ENCODE results near the gene ROPN1.
"Not testable (repeated sequence)": the region's sequence is repeated elsewhere in the genome, so short reads cannot be mapped to it uniquely, and the experiment has no call there.

ROPN1 gene

DNA sequence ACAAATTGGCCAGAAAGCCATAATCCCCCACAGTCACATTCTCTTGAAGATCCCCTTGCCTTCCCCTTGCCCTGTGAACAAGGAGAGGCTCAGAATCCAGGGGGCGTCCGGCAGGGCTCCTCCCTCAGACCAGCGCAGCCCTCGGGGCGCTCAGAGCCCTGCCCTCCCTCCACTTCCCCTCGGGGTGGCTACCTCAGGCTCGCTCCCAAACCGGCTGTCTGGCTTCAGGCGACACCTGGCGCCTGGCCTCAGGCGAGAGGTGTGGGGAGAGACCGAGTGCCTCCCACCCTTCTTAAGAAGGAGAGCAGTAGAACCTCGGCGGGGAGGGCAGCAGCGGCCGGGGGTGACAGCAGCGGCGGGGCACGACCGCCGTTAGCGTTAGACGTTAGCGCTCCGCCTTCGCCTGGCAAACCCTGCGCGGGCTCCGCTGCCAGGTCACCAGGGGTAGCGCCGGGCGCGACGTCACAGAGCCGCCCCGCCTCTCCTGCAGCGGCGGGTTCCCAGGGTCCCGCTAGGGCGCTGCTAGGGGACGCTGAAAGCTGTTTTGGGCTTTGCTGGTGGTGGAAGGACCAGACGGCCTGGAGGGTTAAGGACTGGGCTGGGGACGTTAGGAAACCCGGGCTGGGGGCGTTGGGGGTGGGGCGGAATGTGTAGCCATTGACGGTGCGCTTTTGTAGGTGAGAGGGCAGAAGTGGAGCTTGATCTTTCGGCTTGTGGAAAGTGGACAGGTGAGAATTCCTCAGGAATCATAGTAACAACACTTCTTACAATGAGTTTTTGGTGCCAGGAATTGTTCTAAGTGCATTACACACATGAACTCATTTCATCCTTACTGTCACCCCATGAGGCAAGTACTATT, at the start of gene ROPN1:
ROPN1 (minus strand) TSS at position 395 of the 859 bp plus-strand sequence. CDS start 11,643 bp downstream, outside the sequence.
- H3K4me3 Mint-ChIP-seq: peak within 1 kb of the TSS; percentile 71
- not testable (repeated sequence) for H3K4me1 Mint-ChIP-seq, H3K9me3 Mint-ChIP-seq, H3K36me3 Mint-ChIP-seq, H3K27ac Mint-ChIP-seq
- peaks cover 25% of the 10 kb centered on the region for H3K27me3 Mint-ChIP-seq

DNA sequence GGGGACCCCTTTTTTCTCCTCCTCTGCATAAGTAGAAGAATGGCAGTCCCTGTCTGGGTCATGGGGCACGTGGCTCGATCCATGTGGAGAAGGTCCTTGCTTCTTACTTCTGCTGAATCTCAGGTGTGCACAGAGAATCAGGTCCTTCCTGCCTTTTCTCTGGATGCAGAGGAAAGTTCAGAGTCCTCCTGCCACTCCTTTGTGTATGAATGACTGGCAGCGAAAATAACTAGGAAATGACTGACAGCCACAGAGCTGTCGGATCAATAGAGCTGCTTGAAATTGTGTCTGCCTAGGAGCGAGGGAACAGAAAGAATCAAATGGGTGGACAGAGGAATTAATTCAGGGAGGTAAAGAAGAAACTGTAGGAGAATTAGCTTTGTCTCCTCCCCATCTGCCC, 49.6 kb upstream of the ROPN1 start:
- Mint-ChIP-seq H3K36me3 (no peaks in the 10 kb centered on the region), H3K4me1 (no peaks in the 10 kb centered on the region), H3K4me3 (no peak overlapping the region), H3K27me3 (peaks cover 3% of the 10 kb centered on the region), H3K27ac (no peak overlapping the region), H3K9me3 (no peaks in the 10 kb centered on the region)

- H3K4me1 Mint-ChIP-seq: peaks cover 12% of the 10 kb centered on the region
- no peak overlapping the region for H3K4me3 Mint-ChIP-seq
- no peaks in the 10 kb centered on the region for H3K36me3 Mint-ChIP-seq
- H3K27me3 Mint-ChIP-seq: peaks cover 29% of the 10 kb centered on the region
- no peak overlapping the region for H3K27ac Mint-ChIP-seq
- no peaks in the 10 kb centered on the region for H3K9me3 Mint-ChIP-seq
Observed at GRCh38 chr3:124037326-124037725, 45.4 kb upstream of the ROPN1 start.

- Mint-ChIP-seq H3K4me1 (peaks cover 14% of the 10 kb centered on the region), H3K27me3 (peaks cover 38% of the 10 kb centered on the region)
- H3K4me3 Mint-ChIP-seq, H3K36me3 Mint-ChIP-seq, H3K9me3 Mint-ChIP-seq, H3K27ac Mint-ChIP-seq: not testable (repeated sequence)
Observed at GRCh38 chr3:124036214-124036613, 44.3 kb upstream of the ROPN1 start.

- H3K27ac Mint-ChIP-seq: no peak overlapping the region
- H3K9me3 Mint-ChIP-seq: no peaks in the 10 kb centered on the region
- peak overlapping the region; percentile 51 for H3K4me3 Mint-ChIP-seq
- no peaks in the 10 kb centered on the region for H3K36me3 Mint-ChIP-seq
- peaks cover 14% of the 10 kb centered on the region for H3K4me1 Mint-ChIP-seq
- H3K27me3 Mint-ChIP-seq: peaks cover 40% of the 10 kb centered on the region
Observed at GRCh38 chr3:124035463-124036121, 43.7 kb upstream of the ROPN1 start.

GRCh38 chr3:124034844-124035152, 42.9 kb upstream of the ROPN1 start:
- Mint-ChIP-seq H3K27me3 (peaks cover 40% of the 10 kb centered on the region), H3K4me1 (peaks cover 14% of the 10 kb centered on the region), H3K36me3 (no peaks in the 10 kb centered on the region), H3K4me3 (peak overlapping the region; percentile 75), H3K27ac (no peak overlapping the region), H3K9me3 (no peaks in the 10 kb centered on the region)

DNA sequence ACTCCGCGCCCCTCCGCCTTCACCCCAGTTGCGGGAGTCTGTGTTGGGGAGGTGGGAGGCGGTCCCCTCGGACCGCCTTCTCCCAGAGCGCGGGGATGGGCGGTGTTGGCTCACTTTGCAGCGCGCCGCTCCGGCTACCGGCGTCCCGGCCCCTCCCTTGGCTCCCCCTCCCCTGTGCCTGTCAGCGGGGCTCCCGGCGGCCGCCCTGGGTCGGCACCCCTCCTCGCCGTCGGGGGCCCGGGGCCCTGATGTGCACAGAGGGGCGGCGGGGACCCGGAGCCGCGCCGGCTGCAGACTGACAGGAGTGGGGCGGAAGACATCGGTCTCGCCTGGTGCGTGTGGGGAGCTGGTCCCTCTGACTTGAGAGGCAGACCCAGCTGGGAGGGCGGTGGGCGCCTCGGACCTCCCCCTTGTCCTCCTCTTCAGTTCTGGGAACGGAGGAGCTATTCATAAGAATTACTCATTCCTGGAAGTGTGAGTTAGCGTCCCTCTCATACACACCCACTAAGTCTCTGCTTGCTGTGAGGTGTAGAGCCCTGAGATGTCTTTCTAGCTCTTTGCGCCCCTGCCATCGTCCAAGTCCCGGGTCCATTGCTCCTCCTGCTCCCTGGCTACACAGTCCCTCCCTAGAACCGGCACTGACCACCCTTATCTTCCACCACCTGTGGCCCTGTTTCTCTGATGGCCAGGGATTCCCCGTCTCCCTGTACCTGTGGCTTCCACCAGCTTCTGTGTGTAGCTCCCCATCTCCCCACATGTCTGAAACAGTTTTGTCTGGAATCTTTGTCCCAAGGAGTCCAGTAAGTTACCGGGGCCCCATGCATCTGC, 42.3 kb upstream of the ROPN1 start:
- Mint-ChIP-seq H3K9me3 (no peaks in the 10 kb centered on the region), H3K27me3 (peaks cover 41% of the 10 kb centered on the region), H3K27ac (no peak overlapping the region), H3K4me1 (peaks cover 14% of the 10 kb centered on the region), H3K36me3 (no peaks in the 10 kb centered on the region), H3K4me3 (peak overlapping the region; percentile 75)

DNA sequence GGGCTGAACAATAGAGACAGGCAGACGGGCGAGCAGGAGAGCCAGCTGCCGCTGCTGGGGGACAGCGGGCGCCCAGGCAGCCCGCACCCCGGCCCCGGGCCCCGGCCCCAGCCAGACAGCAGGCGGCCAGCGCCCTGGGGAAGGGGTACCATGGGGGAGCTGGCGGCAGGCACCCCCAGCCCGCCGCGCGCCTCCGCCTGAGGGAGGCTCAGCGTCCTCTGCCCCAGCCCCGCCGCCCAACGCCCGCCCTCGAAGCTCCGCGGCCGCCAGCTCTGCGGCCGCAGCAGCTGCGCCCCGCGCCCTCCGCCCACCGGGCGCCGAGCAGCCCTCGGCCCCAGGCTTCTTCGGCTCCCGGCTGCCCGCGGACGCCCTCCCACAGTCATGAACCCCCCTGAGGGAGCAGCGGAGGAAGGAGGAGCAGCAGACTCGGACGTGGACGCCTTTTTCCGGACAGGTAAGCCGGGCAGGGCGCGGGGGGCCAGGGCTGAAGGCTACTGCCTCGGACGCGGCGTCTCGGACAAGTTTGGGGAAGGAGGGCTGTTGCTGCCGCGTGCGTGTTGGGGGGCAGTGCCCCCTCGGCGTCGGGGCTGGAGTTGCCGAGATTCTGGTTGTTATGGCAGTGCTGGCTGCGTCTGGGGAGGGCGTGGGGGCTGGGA, 41.6 kb upstream of the ROPN1 start, which contains the start of gene KALRN:
KALRN (plus strand) TSS at position 10 of the 656 bp plus-strand sequence.
- Mint-ChIP-seq H3K4me3 (peak within 1 kb of the TSS; percentile 75), H3K27me3 (peaks cover 45% of the 10 kb centered on the region), H3K9me3 (no peaks in the 10 kb centered on the region), H3K4me1 (peaks cover 14% of the 10 kb centered on the region), H3K36me3 (no peaks in the 10 kb centered on the region), H3K27ac (no peak within 1 kb of the TSS)

- Mint-ChIP-seq H3K27ac (no peak overlapping the region), H3K36me3 (no peaks in the 10 kb centered on the region), H3K9me3 (no peaks in the 10 kb centered on the region), H3K4me1 (peaks cover 14% of the 10 kb centered on the region), H3K4me3 (peak overlapping the region; percentile 19), H3K27me3 (peaks cover 45% of the 10 kb centered on the region)
Observed at GRCh38 chr3:124032881-124033359, 41.0 kb upstream of the ROPN1 start.

- peaks cover 47% of the 10 kb centered on the region for H3K27me3 Mint-ChIP-seq
- peaks cover 14% of the 10 kb centered on the region for H3K4me1 Mint-ChIP-seq
- H3K9me3 Mint-ChIP-seq: no peaks in the 10 kb centered on the region
Observed at GRCh38 chr3:124032311-124032880, 40.5 kb upstream of the ROPN1 start.

GRCh38 chr3:124026516-124026915, 34.6 kb upstream of the ROPN1 start:
- Mint-ChIP-seq H3K36me3 (no peaks in the 10 kb centered on the region), H3K27ac (no peak overlapping the region), H3K27me3 (peaks cover 22% of the 10 kb centered on the region), H3K4me1 (no peaks in the 10 kb centered on the region), H3K4me3 (no peak overlapping the region), H3K9me3 (no peaks in the 10 kb centered on the region)

More at GRCh38 chr3:124032311-124032880, 40.5 kb upstream of the ROPN1 start:
- no peak overlapping the region for H3K27ac Mint-ChIP-seq
- peak overlapping the region; percentile 69 for H3K4me3 Mint-ChIP-seq
- H3K36me3 Mint-ChIP-seq: no peaks in the 10 kb centered on the region

DNA sequence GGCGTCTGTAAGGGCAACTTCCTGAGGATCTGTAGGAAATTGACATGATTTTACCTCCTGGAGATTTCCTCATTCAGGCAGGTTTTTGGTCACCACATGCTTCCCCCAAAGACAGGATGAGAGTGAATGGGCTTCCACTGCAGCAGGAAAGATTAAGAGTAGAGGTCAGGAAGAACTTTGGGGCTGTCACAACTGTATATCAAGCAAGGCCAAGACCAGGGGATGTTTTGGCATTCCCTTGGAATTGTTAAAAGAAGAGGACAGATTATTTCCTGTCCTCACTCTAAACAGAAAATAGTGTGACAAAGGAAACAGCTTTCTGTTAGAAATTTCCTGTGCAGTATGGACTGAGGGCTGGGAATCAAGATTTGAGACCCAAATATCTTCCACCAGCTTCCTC, 31.6 kb upstream of the ROPN1 start:
- H3K27ac Mint-ChIP-seq, H3K4me1 Mint-ChIP-seq, H3K9me3 Mint-ChIP-seq: not testable (repeated sequence)

GRCh38 chr3:124019291-124019690, 27.4 kb upstream of the ROPN1 start:
- Mint-ChIP-seq H3K9me3 (no peaks in the 10 kb centered on the region), H3K4me1 (no peaks in the 10 kb centered on the region), H3K27me3 (peaks cover 21% of the 10 kb centered on the region), H3K4me3 (no peak overlapping the region), H3K36me3 (no peaks in the 10 kb centered on the region), H3K27ac (no peak overlapping the region)

More for the DNA sequence above, 31.6 kb upstream of the ROPN1 start:
- H3K4me3 Mint-ChIP-seq, H3K36me3 Mint-ChIP-seq, H3K27me3 Mint-ChIP-seq: not testable (repeated sequence)

DNA sequence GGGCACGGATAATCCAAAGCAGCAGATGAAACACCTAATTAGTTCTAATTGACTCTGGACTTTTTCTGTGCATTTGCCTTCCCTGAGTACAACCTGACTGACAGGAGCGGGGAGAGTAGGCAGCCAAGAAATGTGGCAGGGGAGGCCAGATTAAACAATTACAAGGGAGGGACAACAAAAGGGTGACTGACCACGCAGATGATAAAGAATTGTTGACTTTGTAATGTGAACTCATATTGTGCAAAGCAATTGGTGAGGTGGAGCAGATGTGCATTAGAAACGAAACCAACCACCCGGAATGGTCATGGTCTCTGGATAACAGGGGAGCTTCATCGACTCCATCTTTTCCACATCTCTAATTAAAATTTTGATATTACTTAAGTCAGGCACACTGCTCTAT, 25.6 kb upstream of the ROPN1 start:
- not testable (repeated sequence) for H3K9me3 Mint-ChIP-seq, H3K4me1 Mint-ChIP-seq, H3K4me3 Mint-ChIP-seq, H3K27ac Mint-ChIP-seq, H3K36me3 Mint-ChIP-seq
- H3K27me3 Mint-ChIP-seq: peaks cover 18% of the 10 kb centered on the region

DNA sequence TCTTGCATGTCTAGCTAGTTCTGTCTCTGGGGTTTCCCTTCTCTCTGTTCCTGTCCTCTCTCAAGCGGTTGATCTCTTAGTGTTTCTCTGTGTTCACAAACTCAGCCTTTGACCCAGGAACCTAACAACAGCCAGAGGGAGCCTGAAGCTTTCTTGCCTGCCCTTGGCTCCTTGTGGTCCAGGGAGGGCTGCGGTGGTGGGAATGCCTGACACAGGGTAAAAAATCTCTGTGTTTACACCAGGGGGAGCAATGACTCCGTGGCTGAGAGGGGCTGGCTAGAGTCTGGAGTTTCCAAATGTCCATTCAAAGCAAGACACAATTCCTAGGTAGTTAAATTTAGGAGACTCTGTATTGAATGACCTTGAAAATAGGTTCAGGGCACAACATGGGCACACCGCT, 24.6 kb upstream of the ROPN1 start:
- H3K4me3 Mint-ChIP-seq, H3K4me1 Mint-ChIP-seq, H3K9me3 Mint-ChIP-seq, H3K36me3 Mint-ChIP-seq, H3K27ac Mint-ChIP-seq: not testable (repeated sequence)
- peaks cover 20% of the 10 kb centered on the region for H3K27me3 Mint-ChIP-seq
